Suprapubic skin (tissue), 4 donors: ENCODE measurements around the gene MYBPHL.

Experiments
- CTCF ChIP-seq, 2 donors: fragments of 200-600 bp in 1 of 2; fragments of 450-650 bp in 1 of 2; sonication (generic) in 1 of 2; IDR thresholded peaks; one replicate each; pipeline ENCODE4 v1.5.1; 2016 to 2019; ENCODE audit warnings: antibody characterized with exemption in 2 of 2, mild to moderate bottlenecking in 1 of 2, moderate library complexity in 1 of 2
- EP300 ChIP-seq: sonication (generic); formaldehyde crosslinking; IDR thresholded peaks from one replicate; pipeline ENCODE4 v1.6.1; 2017; ENCODE audit warnings: antibody characterized with exemption
- POLR2A ChIP-seq, 2 donors: fragments of 450-650 bp; IDR thresholded peaks; one replicate each; pipeline ENCODE4 v1.6.1; 2017; ENCODE audit warnings: antibody characterized with exemption in 2 of 2, mild to moderate bottlenecking in 2 of 2, moderate library complexity in 2 of 2
- POLR2AphosphoS5 ChIP-seq, 3 donors: sonication (generic); formaldehyde crosslinking; IDR thresholded peaks; one replicate each; pipeline ENCODE4 v1.6.1; 2017; ENCODE audit warnings: antibody characterized with exemption in 3 of 3

- no peak for TF ChIP-seq CTCF (IDR thresholded peaks at IDR 0.05)
- no peak for TF ChIP-seq POLR2A (IDR thresholded peaks at IDR 0.05)
- no peak for TF ChIP-seq EP300
- no peak for TF ChIP-seq POLR2AphosphoS5 (IDR thresholded peaks at IDR 0.05)
Measured at GRCh38 chr1:109275706-109276345, 31.0 kb downstream of the MYBPHL start.
